ENCODE data around the gene KCTD13.
"Not testable (repeated sequence)": the region's sequence is repeated elsewhere in the genome, so short reads cannot be mapped to it uniquely, and the experiment has no call there.

Gene KCTD13

GRCh38 chr16:29906520-29907244 lies 19.3 kb downstream of the KCTD13 start:
- no peak for DNase-seq

- DNase-seq: no peak
Measured at GRCh38 chr16:29905668-29906067, 20.4 kb downstream of the KCTD13 start.

GRCh38 chr16:29904947-29905346 lies 21.1 kb downstream of the KCTD13 start:
- DNase-seq: no peak

GRCh38 chr16:29903590-29903989 lies 22.4 kb downstream of the KCTD13 start:
- DNase-seq: peak in 3 of 4 experiments; percentile 34 to 55 (median 54)

GRCh38 chr16:29901607-29901945 lies 24.4 kb downstream of the KCTD13 start:
- no peak for DNase-seq

GRCh38 chr16:29900888-29901606 lies 25.0 kb downstream of the KCTD13 start:
- DNase-seq: peak in 3 of 4 experiments; percentile 5 to 39 (median 23)

GRCh38 chr16:29900102-29900887 lies 25.7 kb downstream of the KCTD13 start, which contains the start of gene ASPHD1:
ASPHD1 (plus strand) TSS chr16:29900488; CDS start chr16:29900972, 484 bp downstream.
- DNase-seq: peak; percentile 89 to 95 (median 93)

- peak; percentile 66 to 86 (median 72) for DNase-seq
Measured at GRCh38 chr16:29899516-29900101, 26.4 kb downstream of the KCTD13 start, which contains the start of gene SEZ6L2. SEZ6L2 (minus strand) TSS chr16:29899550; CDS start chr16:29899019, 531 bp downstream.

GRCh38 chr16:29898804-29899515 lies 27.1 kb downstream of the KCTD13 start:
- peak in 1 of 4 experiments; percentile 34 for DNase-seq

- DNase-seq: no peak
Measured at GRCh38 chr16:29898135-29898803, 27.8 kb downstream of the KCTD13 start.

GRCh38 chr16:29897333-29897732 lies 28.7 kb downstream of the KCTD13 start:
- no peak for DNase-seq

- no peak for DNase-seq
Measured at GRCh38 chr16:29896841-29897240, 29.2 kb downstream of the KCTD13 start.

- DNase-seq: no peak
Measured at GRCh38 chr16:29894352-29894751, 31.7 kb downstream of the KCTD13 start.

GRCh38 chr16:29893553-29893952 lies 32.5 kb downstream of the KCTD13 start:
- no peak for DNase-seq

GRCh38 chr16:29892458-29892813 lies 33.6 kb downstream of the KCTD13 start:
- no peak for DNase-seq

GRCh38 chr16:29891525-29892457 lies 34.2 kb downstream of the KCTD13 start:
- peak; percentile 67 to 86 (median 82) for DNase-seq

GRCh38 chr16:29889372-29889771 lies 36.7 kb downstream of the KCTD13 start:
- DNase-seq: not testable (repeated sequence)

- no peak for DNase-seq
Measured at GRCh38 chr16:29883987-29884386, 42.0 kb downstream of the KCTD13 start.

GRCh38 chr16:29881050-29881449 lies 45.0 kb downstream of the KCTD13 start:
- no peak for DNase-seq

GRCh38 chr16:29878172-29878571 lies 47.9 kb downstream of the KCTD13 start:
- DNase-seq: no peak
